A204.1 (cell line): ENCODE measurements around the gene AAK1.
A peak's percentile ranks its signal among the peaks of the same experiment; 100 is the strongest.
"Not testable (repeated sequence)": the region's sequence is repeated elsewhere in the genome, so short reads cannot be mapped to it uniquely, and the experiment has no call there.

ENCODE experiments used
- FAIRE-seq: peaks from 2 replicates; lab custom pipeline; 2012; peaks lifted over from hg19 to GRCh38; lab: Jason Lieb, UNC

Gene AAK1

GRCh38 chr2:69571189-69571588, 72.3 kb downstream of the AAK1 start:
- no peak for FAIRE-seq

GRCh38 chr2:69570474-69570873, 73.1 kb downstream of the AAK1 start:
- FAIRE-seq = no peak

GRCh38 chr2:69567909-69568300, 75.6 kb downstream of the AAK1 start:
- FAIRE-seq = no peak

GRCh38 chr2:69567157-69567908, 76.2 kb downstream of the AAK1 start:
- no peak for FAIRE-seq

- FAIRE-seq = no peak
Measured at GRCh38 chr2:69566669-69567068, 76.9 kb downstream of the AAK1 start.

GRCh38 chr2:69565431-69565839, 78.1 kb downstream of the AAK1 start:
- no peak for FAIRE-seq

GRCh38 chr2:69564604-69565003, 78.9 kb downstream of the AAK1 start:
- FAIRE-seq = no peak

GRCh38 chr2:69563021-69563420, 80.5 kb downstream of the AAK1 start:
- FAIRE-seq = no peak

- no peak for FAIRE-seq
Measured at GRCh38 chr2:69561101-69561500, 82.4 kb downstream of the AAK1 start.

GRCh38 chr2:69560147-69560482, 83.4 kb downstream of the AAK1 start:
- no peak for FAIRE-seq

- FAIRE-seq = peak; percentile 60
Measured at GRCh38 chr2:69559442-69560146, 83.9 kb downstream of the AAK1 start.

GRCh38 chr2:69556008-69556407, 87.5 kb downstream of the AAK1 start:
- FAIRE-seq = no peak

- FAIRE-seq = no peak
Measured at GRCh38 chr2:69554981-69555380, 88.6 kb downstream of the AAK1 start.

- no peak for FAIRE-seq
Measured at GRCh38 chr2:69554568-69554967, 89.0 kb downstream of the AAK1 start.

- FAIRE-seq = no peak
Measured at GRCh38 chr2:69553991-69554390, 89.5 kb downstream of the AAK1 start.

GRCh38 chr2:69550511-69550910, 93.0 kb downstream of the AAK1 start:
- not testable (repeated sequence) for FAIRE-seq

- no peak for FAIRE-seq
Measured at GRCh38 chr2:69549421-69549820, 94.1 kb downstream of the AAK1 start.

GRCh38 chr2:69547984-69548715, 95.4 kb downstream of the AAK1 start:
- no peak for FAIRE-seq

- FAIRE-seq = no peak
Measured at GRCh38 chr2:69546646-69547045, 96.9 kb downstream of the AAK1 start.

- FAIRE-seq = no peak
Measured at GRCh38 chr2:69545477-69545932, 98.0 kb downstream of the AAK1 start.

- no peak for FAIRE-seq
Measured at GRCh38 chr2:69544951-69545350, 98.6 kb downstream of the AAK1 start.

GRCh38 chr2:69539549-69539908, 104.0 kb downstream of the AAK1 start:
- no peak for FAIRE-seq

- FAIRE-seq = no peak
Measured at GRCh38 chr2:69538872-69539548, 104.5 kb downstream of the AAK1 start.
